RWPE1 (cell line): ENCODE results near the gene NCOA1.
"Not testable (repeated sequence)": the region's sequence is repeated elsewhere in the genome, so short reads cannot be mapped to it uniquely, and the experiment has no call there.

Experiments used
- CTCF ChIA-PET: fragments of 350-600 bp; sonication (Branson Sonifier 250); formaldehyde crosslinking; extraction: SDS; loops from one replicate; lab custom pipeline; 2021; lab: Yijun Ruan, JAX
- POLR2A ChIA-PET: fragments of 400-600 bp; formaldehyde crosslinking; extraction: SDS; loops from one replicate; lab custom pipeline; 2020; ENCODE audit warnings: antibody characterized with exemption; ENCODE audit not compliant: low non-redundant PET; lab: Yijun Ruan, JAX
- DNase-seq: peaks from one replicate; pipeline ENCODE4 v3.0.0; 2012; ENCODE audit warnings: low spot score
- H3K27ac ChIP-seq: fragments of 450-650 bp; 2 replicates; pipeline ENCODE4 v1.5.1; 2017
- CTCF ChIP-seq: fragments of 450-650 bp; conservative IDR thresholded peaks from 2 replicates; pipeline ENCODE4 v1.5.1; 2017; ENCODE audit warnings: low read depth, mild to moderate bottlenecking

The NCOA1 gene

GRCh38 chr2:24521162-24521857 is 30.3 kb downstream of the NCOA1 start:
- ChIA-PET CTCF (interaction anchor here (0.6 kb wide), 2 partner anchors 17 to 161 kb away, joined by 3 read pairs; no protein-coding TSS in a partner anchor), POLR2A (no interaction called here)
- DNase-seq: no peak
- H3K27ac ChIP-seq: no peak overlapping the region
- TF ChIP-seq CTCF: no peak

GRCh38 chr2:24521975-24522639 is 31.1 kb downstream of the NCOA1 start:
- no peak for DNase-seq

GRCh38 chr2:24527536-24527935 is 36.5 kb downstream of the NCOA1 start:
- TF ChIP-seq CTCF: no peak
- ChIA-PET POLR2A (no interaction called here), CTCF (interaction anchor here (0.7 kb wide), 1 partner anchor 28 kb away, joined by 3 read pairs; no protein-coding TSS in a partner anchor)
- DNase-seq: no peak
- no peak overlapping the region for H3K27ac ChIP-seq

More at GRCh38 chr2:24521975-24522639, 31.1 kb downstream of the NCOA1 start:
- POLR2A ChIA-PET: no interaction called here
- CTCF ChIA-PET: no interaction called here
- no peak overlapping the region for H3K27ac ChIP-seq
- TF ChIP-seq CTCF: no peak

GRCh38 chr2:24530796-24531195 is 39.7 kb downstream of the NCOA1 start:
- TF ChIP-seq CTCF: no peak
- ChIA-PET POLR2A (no interaction called here), CTCF (no interaction called here)
- H3K27ac ChIP-seq: no peak overlapping the region
- DNase-seq: no peak

GRCh38 chr2:24531610-24532009 is 40.6 kb downstream of the NCOA1 start:
- H3K27ac ChIP-seq, POLR2A ChIA-PET, DNase-seq, CTCF ChIA-PET: not testable (repeated sequence)

- DNase-seq, POLR2A ChIA-PET, H3K27ac ChIP-seq, CTCF ChIA-PET: not testable (repeated sequence)
Observed at GRCh38 chr2:24532057-24532456, 41.0 kb downstream of the NCOA1 start.

GRCh38 chr2:24533574-24533973 is 42.5 kb downstream of the NCOA1 start:
- DNase-seq, H3K27ac ChIP-seq, POLR2A ChIA-PET, CTCF ChIA-PET: not testable (repeated sequence)

- ChIA-PET CTCF (interaction anchor here (0.7 kb wide), 1 partner anchor 18 kb away, joined by 3 read pairs; no protein-coding TSS in a partner anchor), POLR2A (no interaction called here)
- H3K27ac ChIP-seq: no peak overlapping the region
- no peak for TF ChIP-seq CTCF
- no peak for DNase-seq
Observed at GRCh38 chr2:24538720-24539119, 47.7 kb downstream of the NCOA1 start.
